ENCODE results near the gene DBI.

DNA sequence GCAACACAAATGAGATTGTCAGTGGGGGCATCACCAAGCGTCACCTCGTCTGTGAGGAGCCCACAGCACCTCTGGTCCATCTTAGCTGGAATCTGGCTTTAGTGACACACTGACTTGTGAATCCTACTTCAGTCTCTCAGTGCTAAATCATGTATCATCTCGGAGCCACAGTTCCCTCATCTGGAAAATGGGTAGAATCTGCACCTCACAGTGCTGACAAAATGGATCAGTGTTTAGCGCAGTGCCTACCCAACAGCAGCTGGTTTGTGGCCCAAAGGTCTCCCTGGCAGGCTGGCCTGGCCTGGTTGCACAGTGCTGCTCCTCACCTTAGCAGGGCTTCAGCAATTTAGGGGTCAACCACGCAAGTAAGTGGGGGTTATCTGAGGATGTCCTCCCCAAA, 10.0 kb downstream of the DBI start:
- TF ChIP-seq, protein P1, sequence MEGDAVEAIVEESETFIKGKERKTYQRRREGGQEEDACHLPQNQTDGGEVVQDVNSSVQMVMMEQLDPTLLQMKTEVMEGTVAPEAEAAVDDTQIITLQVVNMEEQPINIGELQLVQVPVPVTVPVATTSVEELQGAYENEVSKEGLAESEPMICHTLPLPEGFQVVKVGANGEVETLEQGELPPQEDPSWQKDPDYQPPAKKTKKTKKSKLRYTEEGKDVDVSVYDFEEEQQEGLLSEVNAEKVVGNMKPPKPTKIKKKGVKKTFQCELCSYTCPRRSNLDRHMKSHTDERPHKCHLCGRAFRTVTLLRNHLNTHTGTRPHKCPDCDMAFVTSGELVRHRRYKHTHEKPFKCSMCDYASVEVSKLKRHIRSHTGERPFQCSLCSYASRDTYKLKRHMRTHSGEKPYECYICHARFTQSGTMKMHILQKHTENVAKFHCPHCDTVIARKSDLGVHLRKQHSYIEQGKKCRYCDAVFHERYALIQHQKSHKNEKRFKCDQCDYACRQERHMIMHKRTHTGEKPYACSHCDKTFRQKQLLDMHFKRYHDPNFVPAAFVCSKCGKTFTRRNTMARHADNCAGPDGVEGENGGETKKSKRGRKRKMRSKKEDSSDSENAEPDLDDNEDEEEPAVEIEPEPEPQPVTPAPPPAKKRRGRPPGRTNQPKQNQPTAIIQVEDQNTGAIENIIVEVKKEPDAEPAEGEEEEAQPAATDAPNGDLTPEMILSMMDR (IDR thresholded peaks at IDR 0.05; ENCODE audit: borderline replicate concordance, extremely low read depth, low read length, poor library complexity, severe bottlenecking), result no peak
- no peak for TF ChIP-seq EZH2 (IDR thresholded peaks at IDR 0.05; ENCODE audit: borderline replicate concordance, low read depth, low read length, severe bottlenecking)

All from DND-41 (cell line).